IMR-90 (cell line): Measurements from ENCODE around the gene DDX20. TPM values are rescaled to one million over a fixed set of nuclear protein-coding genes. Genes with fewer than 3 reads are reported as not detected.

Source experiments
- ATAC-seq: fragments of 200-7000 bp; cut with Tn5 transposase; 2 replicates; pipeline ENCODE4 v1.9.1; 2020; ENCODE audit warnings: low read depth, mild to moderate bottlenecking, moderate library complexity
- BruUV-seq: library from RNA; stranded (reverse); fragments of 400-500 nt; replicated peaks from 2 replicates; lab custom pipeline; 2021; lab: Mats Ljungman, UMichigan
- CTCF ChIA-PET: fragments of 300-600 bp; formaldehyde crosslinking; extraction: SDS; loops from one replicate; lab custom pipeline; 2021; ENCODE audit warnings: antibody characterized with exemption; lab: Yijun Ruan, JAX
- POLR2A ChIA-PET: fragments of 300-600 bp; sonication (Branson Sonifier 250); formaldehyde crosslinking; loops from one replicate; lab custom pipeline; 2022; ENCODE audit warnings: antibody characterized with exemption; ENCODE audit not compliant: unreplicated experiment; lab: Charles Lee
- DNase-seq: peaks from one replicate; pipeline ENCODE4 v3.0.0; 2013
- H2AFZ ChIP-seq: replicated peaks from 2 replicates; pipeline ENCODE3; 2013; ENCODE audit warnings: low read length, mild to moderate bottlenecking; ENCODE audit not compliant: poor library complexity
- H2AK5ac ChIP-seq: 2 replicates; pipeline ENCODE4 v1.6.1; 2013; ENCODE audit warnings: low read depth, low read length, inconsistent platforms
- H2AK9ac ChIP-seq: replicated peaks from 2 replicates; pipeline ENCODE3; 2013; ENCODE audit warnings: mild to moderate bottlenecking, low read depth, low read length, moderate library complexity; ENCODE audit not compliant: poor library complexity
- H2BK120ac ChIP-seq: 2 replicates; pipeline ENCODE4 v1.6.1; 2013; ENCODE audit warnings: low read depth, low read length, inconsistent platforms
- H2BK15ac ChIP-seq: 3 replicates; pipeline ENCODE4 v1.6.1; 2013; ENCODE audit warnings: low read depth, low read length, inconsistent platforms
- H2BK20ac ChIP-seq: 2 replicates; pipeline ENCODE4 v1.6.1; 2013; ENCODE audit warnings: low read depth, mild to moderate bottlenecking, inconsistent platforms, low read length, moderate library complexity
- H2BK5ac ChIP-seq: 2 replicates; pipeline ENCODE4 v1.6.1; 2013; ENCODE audit warnings: mild to moderate bottlenecking, low read depth, low read length, inconsistent platforms; ENCODE audit not compliant: poor library complexity, severe bottlenecking
- H3K14ac ChIP-seq: replicated peaks from 2 replicates; pipeline ENCODE4 v1.6.1; 2013; ENCODE audit warnings: low read depth, low read length, inconsistent platforms
- H3K18ac ChIP-seq: 2 replicates; pipeline ENCODE4 v1.6.1; 2013; ENCODE audit warnings: low read depth, low read length, control low read depth
- H3K23ac ChIP-seq: 2 replicates; pipeline ENCODE4 v1.6.1; 2013; ENCODE audit warnings: low read depth, low read length, inconsistent platforms
- H3K27ac ChIP-seq: 2 replicates; pipeline ENCODE4 v1.5.1; 2013; ENCODE audit warnings: mild to moderate bottlenecking, control low read depth, low read length; ENCODE audit not compliant: insufficient read depth
- H3K27me3 ChIP-seq: 2 replicates; pipeline ENCODE4 v1.6.1; 2013; ENCODE audit warnings: low read length; ENCODE audit not compliant: control insufficient read depth, insufficient read depth
- H3K36me3 ChIP-seq: 2 replicates; pipeline ENCODE4 v1.6.1; 2013; ENCODE audit warnings: low read length, mixed read lengths; ENCODE audit not compliant: control insufficient read depth, insufficient read depth
- H3K4ac ChIP-seq: 2 replicates; pipeline ENCODE4 v1.6.1; 2013; ENCODE audit warnings: low read depth, low read length, inconsistent platforms
- H3K4me1 ChIP-seq: 2 replicates; pipeline ENCODE4 v1.6.1; 2013; ENCODE audit warnings: low read length, mixed read lengths; ENCODE audit not compliant: control insufficient read depth, insufficient read depth
- H3K4me2 ChIP-seq: 2 replicates; pipeline ENCODE4 v1.6.1; 2013; ENCODE audit warnings: low read depth, mild to moderate bottlenecking, control low read depth, low read length, moderate library complexity
- H3K4me3 ChIP-seq: 2 replicates; pipeline ENCODE4 v1.5.1; 2013; ENCODE audit warnings: low read depth, mild to moderate bottlenecking, control low read depth, low read length, moderate library complexity; ENCODE audit not compliant: insufficient read depth
- H3K56ac ChIP-seq: 2 replicates; pipeline ENCODE4 v1.6.1; 2013; ENCODE audit warnings: low read length, inconsistent platforms; ENCODE audit not compliant: insufficient read depth; ENCODE audit errors: extremely low read depth
- H3K79me1 ChIP-seq, 2 experiments: 2 replicates each; pipeline ENCODE4 v1.6.1; 2013; ENCODE audit warnings: low read length in 2 of 2, inconsistent platforms in 1 of 2, low read depth in 1 of 2
- H3K9ac ChIP-seq: 2 replicates; pipeline ENCODE4 v1.6.1; 2013; ENCODE audit warnings: low read depth, low read length, control low read depth
- H3K9me1 ChIP-seq: 2 replicates; pipeline ENCODE4 v1.6.1; 2013; ENCODE audit warnings: low read length, inconsistent platforms; ENCODE audit not compliant: insufficient read depth
- H3K9me3 ChIP-seq: 2 replicates; pipeline ENCODE4 v1.6.1; 2013; ENCODE audit warnings: low read length; ENCODE audit not compliant: control insufficient read depth, insufficient read depth
- H4K20me1 ChIP-seq: 2 replicates; pipeline ENCODE4 v1.6.1; 2013; ENCODE audit warnings: low read length, inconsistent platforms; ENCODE audit not compliant: insufficient read depth
- H4K5ac ChIP-seq: 2 replicates; pipeline ENCODE4 v1.6.1; 2013; ENCODE audit warnings: mild to moderate bottlenecking, low read depth, low read length, control low read depth
- H4K8ac ChIP-seq, 2 experiments: 2 replicates each; pipeline ENCODE4 v1.6.1; 2013; ENCODE audit warnings: low read depth in 2 of 2, low read length in 2 of 2, control low read depth in 1 of 2, inconsistent platforms in 1 of 2
- H4K91ac ChIP-seq: 2 replicates; pipeline ENCODE4 v1.6.1; 2013; ENCODE audit warnings: low read depth, low read length, inconsistent platforms; ENCODE audit not compliant: insufficient read depth
- BHLHE40 ChIP-seq: fragments of 150-350 bp; IDR thresholded peaks from 2 replicates; pipeline ENCODE4 v1.6.1; 2016; ENCODE audit warnings: mild to moderate bottlenecking, low read depth, low read length
- CEBPB ChIP-seq: IDR thresholded peaks from 2 replicates; pipeline ENCODE4 v1.6.1; 2012; ENCODE audit warnings: low read depth, low read length, improper control_type of control experiment
- CHD1 ChIP-seq: IDR thresholded peaks from 2 replicates; pipeline ENCODE4 v1.6.1; 2012; ENCODE audit warnings: low read depth, low read length, improper control_type of control experiment
- CTCF ChIP-seq: conservative IDR thresholded peaks from 2 replicates; pipeline ENCODE4 v1.5.1; 2012; ENCODE audit warnings: mild to moderate bottlenecking, low read depth, low read length, improper control_type of control experiment
- FOS ChIP-seq: fragments of 150-350 bp; IDR thresholded peaks from 2 replicates; pipeline ENCODE4 v1.6.1; 2016; ENCODE audit warnings: low read depth, low read length
- MAFK ChIP-seq: IDR thresholded peaks from 2 replicates; pipeline ENCODE4 v1.6.1; 2012; ENCODE audit warnings: low read depth, low read length, improper control_type of control experiment
- MAZ ChIP-seq: IDR thresholded peaks from 2 replicates; pipeline ENCODE4 v1.6.1; 2012; ENCODE audit warnings: low read depth, mild to moderate bottlenecking, low read length, improper control_type of control experiment, moderate library complexity, borderline replicate concordance
- MXI1 ChIP-seq: IDR thresholded peaks from 2 replicates; pipeline ENCODE4 v1.6.1; 2012; ENCODE audit warnings: low read depth, mild to moderate bottlenecking, low read length, moderate library complexity, borderline replicate concordance
- NFE2L2 ChIP-seq: fragments of 150-350 bp; IDR thresholded peaks from 2 replicates; pipeline ENCODE4 v1.6.1; 2016; ENCODE audit warnings: low read depth, mild to moderate bottlenecking, low read length
- POLR2A ChIP-seq: IDR thresholded peaks from 2 replicates; pipeline ENCODE4 v1.6.1; 2012; ENCODE audit warnings: mild to moderate bottlenecking, low read depth, low read length
- RAD21 ChIP-seq: IDR thresholded peaks from 2 replicates; pipeline ENCODE4 v1.6.1; 2012; ENCODE audit warnings: low read length, improper control_type of control experiment
- RCOR1 ChIP-seq: IDR thresholded peaks from 2 replicates; pipeline ENCODE4 v1.6.1; 2012; ENCODE audit warnings: mild to moderate bottlenecking, low read length, improper control_type of control experiment; ENCODE audit not compliant: insufficient replicate concordance
- RFX5 ChIP-seq: IDR thresholded peaks from 2 replicates; pipeline ENCODE4 v1.8.0; 2012; ENCODE audit warnings: low read depth, mild to moderate bottlenecking, low read length, moderate library complexity
- SMC3 ChIP-seq: fragments of 150-350 bp; IDR thresholded peaks from 2 replicates; pipeline ENCODE4 v1.6.1; 2016; ENCODE audit warnings: low read depth, mild to moderate bottlenecking, antibody characterized with exemption, low read length, moderate library complexity
- WGBS, 2 experiments: methylation state at CpG; one replicate each; pipeline versions ENCODE4 v1.1.5 to v1.1.7; 2013; ENCODE audit warnings: missing lambda C conversion rate in 2 of 2; ENCODE audit not compliant: insufficient read length in 1 of 2; ENCODE audit errors: extremely low coverage in 2 of 2; 5-methylcytosine and 5-hydroxymethylcytosine counted together
- dilution Hi-C: fragments of 300-500 bp; cut with HindIII; formaldehyde crosslinking; loops from one replicate; pipeline ENCODE4 v1.14.3; 2018; ENCODE audit warnings: low sequenced_read_pairs; ENCODE audit not compliant: unreplicated experiment
- in situ Hi-C: fragments of 300-500 bp; cut with MboI; formaldehyde crosslinking; loops from 3 replicates; pipeline ENCODE4 v1.14.3; 2019; ENCODE audit warnings: low sequenced_read_pairs, inconsistent platforms, mixed read lengths
- intact Hi-C: fragments of 100-400 bp; cut with micrococcal nuclease; formaldehyde crosslinking; loops from 2 replicates; pipeline ENCODE4 v1.10.0; 2022
- polyA plus RNA-seq, 3 experiments: library from polyadenylated mRNA; depleted of rRNA; stranded (reverse); fragments of >200 nt; gene quantifications; 2 replicates each; pipeline ENCODE4 v1.2.3, GENCODE V29; 2012; ENCODE audit warnings: low replicate concordance in 1 of 3
- total RNA-seq: library from RNA; depleted of rRNA; stranded (reverse); fragments of >200 nt; gene quantifications from 2 replicates; pipeline ENCODE4 v1.2.3, GENCODE V29; 2012
- TF ChIP-seq, protein P1 (sequence below): fragments of 150-350 bp; IDR thresholded peaks from 2 replicates; pipeline ENCODE4 v1.6.1; 2017; ENCODE audit warnings: mild to moderate bottlenecking, antibody characterized with exemption, low read length, low read depth
- TF ChIP-seq, protein P2 (sequence below): fragments of 150-350 bp; IDR thresholded peaks from 2 replicates; pipeline ENCODE4 v1.6.1; 2016; ENCODE audit warnings: low read depth, mild to moderate bottlenecking, low read length, moderate library complexity, borderline replicate concordance

DDX20 gene
- total and polyA plus RNA-seq, 2 of the 4 experiments (the other 2 are of a cell fraction): 5.7 to 10.9 TPM

DNA sequence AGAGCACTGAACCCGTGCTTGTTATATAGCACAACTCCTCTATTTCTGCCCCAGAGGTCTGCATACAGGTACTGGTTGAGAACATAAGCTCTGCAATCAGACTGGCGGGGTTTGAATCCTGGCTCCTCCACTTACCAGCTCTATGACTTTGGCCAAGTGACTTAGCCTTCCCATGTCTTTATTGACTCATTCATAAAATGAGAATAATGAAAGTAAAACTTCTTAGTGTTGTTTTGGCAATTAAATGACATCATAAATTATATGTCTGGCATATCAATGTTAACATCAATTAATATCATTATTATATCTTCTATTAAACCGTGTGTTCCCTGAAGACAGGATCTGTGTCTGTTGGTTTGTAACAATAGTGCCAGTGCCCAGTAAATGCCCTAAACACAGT, 20.8 kb upstream of the DDX20 start:
- ATAC-seq: no peak
- POLR2A ChIA-PET: no interaction called here

More for the DNA sequence above, 20.8 kb upstream of the DDX20 start:
- no TSS peak for BruUV-seq
- Histone ChIP-seq H3K4ac (no peak overlapping the region), H3K4me1 (peaks cover 35% of the 10 kb centered on the region), H3K79me1 (peaks cover 18 to 74% of the 10 kb centered on the region in 2 experiments; a peak in 2 of 4 replicates), H4K91ac (no peak overlapping the region), H2AK9ac (no peak overlapping the region), H3K4me3 (no peak overlapping the region), H3K27me3 (no peaks in the 10 kb centered on the region), H2BK15ac (0 out of 3 replicates have a peak overlapping the region, but pooled peaks have one; percentile 0), H3K27ac (no peak overlapping the region), H3K14ac (peak overlapping the region; percentile 36; the same call in 1 of the 2 replicates), H4K8ac (no peak overlapping the region), H3K9me1 (peaks cover 32% of the 10 kb centered on the region), H2AFZ (no peak overlapping the region), H3K56ac (no peak overlapping the region), H2AK5ac (peak overlapping the region; percentile 44; the same call in 1 of the 2 replicates), H3K18ac (no peak overlapping the region), H4K5ac (no peak overlapping the region), H2BK120ac (peak overlapping the region; percentile 46; the same call in 1 of the 2 replicates), H3K36me3 (no peaks in the 10 kb centered on the region), H3K23ac (0 out of 2 replicates have a peak overlapping the region, but pooled peaks have one; percentile 46), H2BK5ac (no peak overlapping the region), H3K4me2 (no peak overlapping the region), H3K9ac (no peak overlapping the region), H2BK20ac (no peak overlapping the region), H4K20me1 (peaks cover 5% of the 10 kb centered on the region; the same call in 1 of the 2 replicates), H3K9me3 (no peaks in the 10 kb centered on the region)
- TF ChIP-seq MXI1 (no peak), CTCF (no peak), RCOR1 (no peak), BHLHE40 (no peak), RFX5 (no peak), FOS (no peak), CEBPB (no peak), CHD1 (no peak), NFE2L2 (no peak), MAFK (no peak), POLR2A (no peak), RAD21 (no peak), MAZ (no peak), SMC3 (no peak)
- TF ChIP-seq, protein P1, sequence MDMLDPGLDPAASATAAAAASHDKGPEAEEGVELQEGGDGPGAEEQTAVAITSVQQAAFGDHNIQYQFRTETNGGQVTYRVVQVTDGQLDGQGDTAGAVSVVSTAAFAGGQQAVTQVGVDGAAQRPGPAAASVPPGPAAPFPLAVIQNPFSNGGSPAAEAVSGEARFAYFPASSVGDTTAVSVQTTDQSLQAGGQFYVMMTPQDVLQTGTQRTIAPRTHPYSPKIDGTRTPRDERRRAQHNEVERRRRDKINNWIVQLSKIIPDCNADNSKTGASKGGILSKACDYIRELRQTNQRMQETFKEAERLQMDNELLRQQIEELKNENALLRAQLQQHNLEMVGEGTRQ: no peak
- TF ChIP-seq, protein P2, sequence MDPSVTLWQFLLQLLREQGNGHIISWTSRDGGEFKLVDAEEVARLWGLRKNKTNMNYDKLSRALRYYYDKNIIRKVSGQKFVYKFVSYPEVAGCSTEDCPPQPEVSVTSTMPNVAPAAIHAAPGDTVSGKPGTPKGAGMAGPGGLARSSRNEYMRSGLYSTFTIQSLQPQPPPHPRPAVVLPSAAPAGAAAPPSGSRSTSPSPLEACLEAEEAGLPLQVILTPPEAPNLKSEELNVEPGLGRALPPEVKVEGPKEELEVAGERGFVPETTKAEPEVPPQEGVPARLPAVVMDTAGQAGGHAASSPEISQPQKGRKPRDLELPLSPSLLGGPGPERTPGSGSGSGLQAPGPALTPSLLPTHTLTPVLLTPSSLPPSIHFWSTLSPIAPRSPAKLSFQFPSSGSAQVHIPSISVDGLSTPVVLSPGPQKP: no peak
- dilution Hi-C loops (no loop called here), in situ Hi-C loops (no loop called here), intact Hi-C loops (no loop called here)
- DNase-seq: no peak
- CTCF ChIA-PET: no interaction called here
- WGBS, 2 experiments: 90% methylated on average over 2 of the region's 3 CpGs; no CpG with 5 or more reads in 1 of the 2 experiments
